NCI-H2196 (cell line): ENCODE measurements around the gene STK11IP.

ENCODE experiments used
- DNase-seq: peaks from one replicate; lab custom pipeline; 2025; ENCODE audit not compliant: unreplicated experiment; lab: John Stamatoyannopoulos, UW

The STK11IP gene

GRCh38 chr2:219631904-219632759 is 34.5 kb downstream of the STK11IP start:
- no peak for DNase-seq

GRCh38 chr2:219632760-219633105 is 35.1 kb downstream of the STK11IP start:
- no peak for DNase-seq

- DNase-seq = no peak
Observed at GRCh38 chr2:219633276-219634065, 35.8 kb downstream of the STK11IP start.

- DNase-seq = no peak
Observed at GRCh38 chr2:219634171-219634940, 36.7 kb downstream of the STK11IP start.

- no peak for DNase-seq
Observed at GRCh38 chr2:219634951-219635751, 37.5 kb downstream of the STK11IP start.

GRCh38 chr2:219636144-219636915 is 38.7 kb downstream of the STK11IP start:
- no peak for DNase-seq

GRCh38 chr2:219636941-219637841 is 39.5 kb downstream of the STK11IP start:
- DNase-seq = no peak

- DNase-seq = no peak
Observed at GRCh38 chr2:219637842-219638185, 40.2 kb downstream of the STK11IP start.

- DNase-seq = no peak
Observed at GRCh38 chr2:219638217-219638947, 40.7 kb downstream of the STK11IP start.

- DNase-seq = no peak
Observed at GRCh38 chr2:219638948-219639755, 41.5 kb downstream of the STK11IP start.

- DNase-seq = no peak
Observed at GRCh38 chr2:219641390-219642068, 43.9 kb downstream of the STK11IP start.

GRCh38 chr2:219642069-219642454 is 44.4 kb downstream of the STK11IP start:
- DNase-seq = no peak

- peak; percentile 96 for DNase-seq
Observed at GRCh38 chr2:219642465-219643083, 44.9 kb downstream of the STK11IP start.

- no peak for DNase-seq
Observed at GRCh38 chr2:219643084-219643473, 45.4 kb downstream of the STK11IP start.

- no peak for DNase-seq
Observed at GRCh38 chr2:219643788-219644398, 46.2 kb downstream of the STK11IP start.
